ENCODE data around the gene EXTL2.

DNA sequence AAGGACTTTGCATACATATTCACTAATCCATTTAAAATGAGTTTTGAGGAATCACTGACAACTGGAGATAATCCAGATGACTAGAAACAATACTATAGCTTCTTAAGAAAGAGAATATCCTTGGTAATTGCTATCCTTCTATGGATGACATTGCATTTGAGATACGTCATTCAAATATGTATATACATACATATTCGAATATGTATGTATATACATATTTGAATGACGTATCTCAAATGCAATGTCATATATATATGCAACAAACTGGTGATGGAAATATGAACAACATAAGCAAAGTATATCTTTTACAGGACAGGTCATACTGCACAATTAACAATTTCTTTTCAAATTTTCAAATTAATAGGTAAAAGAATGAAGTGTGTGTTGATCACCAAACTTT, 41.7 kb downstream of the EXTL2 start:
- TF ChIP-seq GATA2 (IDR thresholded peaks at IDR 0.05; ENCODE audit: low read depth, low read length), result no peak
- TF ChIP-seq GATA3 (IDR thresholded peaks at IDR 0.05; ENCODE audit: low read depth, low read length), result no peak
